ENCODE measurements around the gene PLCXD3.

DNA sequence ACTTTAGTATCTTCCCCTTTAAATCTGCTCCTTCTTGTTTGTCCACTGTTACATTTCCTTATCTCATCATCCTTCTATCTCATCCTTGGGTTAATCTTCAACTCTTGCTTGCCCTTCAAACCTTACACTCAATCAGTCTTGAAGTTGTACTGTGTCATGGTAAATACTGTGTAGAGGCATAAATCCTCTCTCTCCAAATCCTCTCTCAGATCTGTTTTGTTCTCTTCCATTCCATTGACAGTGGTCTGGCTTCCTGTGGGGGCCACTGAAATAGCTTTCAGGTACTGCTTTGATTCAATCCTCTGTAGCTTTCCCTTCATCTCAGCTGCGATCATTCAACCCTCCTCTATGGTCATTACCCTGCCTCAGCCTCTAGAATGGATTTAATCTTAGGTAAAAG, 104.0 kb downstream of the PLCXD3 start:
- TF ChIP-seq, protein P1, sequence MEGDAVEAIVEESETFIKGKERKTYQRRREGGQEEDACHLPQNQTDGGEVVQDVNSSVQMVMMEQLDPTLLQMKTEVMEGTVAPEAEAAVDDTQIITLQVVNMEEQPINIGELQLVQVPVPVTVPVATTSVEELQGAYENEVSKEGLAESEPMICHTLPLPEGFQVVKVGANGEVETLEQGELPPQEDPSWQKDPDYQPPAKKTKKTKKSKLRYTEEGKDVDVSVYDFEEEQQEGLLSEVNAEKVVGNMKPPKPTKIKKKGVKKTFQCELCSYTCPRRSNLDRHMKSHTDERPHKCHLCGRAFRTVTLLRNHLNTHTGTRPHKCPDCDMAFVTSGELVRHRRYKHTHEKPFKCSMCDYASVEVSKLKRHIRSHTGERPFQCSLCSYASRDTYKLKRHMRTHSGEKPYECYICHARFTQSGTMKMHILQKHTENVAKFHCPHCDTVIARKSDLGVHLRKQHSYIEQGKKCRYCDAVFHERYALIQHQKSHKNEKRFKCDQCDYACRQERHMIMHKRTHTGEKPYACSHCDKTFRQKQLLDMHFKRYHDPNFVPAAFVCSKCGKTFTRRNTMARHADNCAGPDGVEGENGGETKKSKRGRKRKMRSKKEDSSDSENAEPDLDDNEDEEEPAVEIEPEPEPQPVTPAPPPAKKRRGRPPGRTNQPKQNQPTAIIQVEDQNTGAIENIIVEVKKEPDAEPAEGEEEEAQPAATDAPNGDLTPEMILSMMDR (conservative IDR thresholded peaks at IDR 0.05; ENCODE audit: low read depth, low read length), result no peak
- TF ChIP-seq CHD1 (IDR thresholded peaks at IDR 0.05; ENCODE audit: low read depth, low read length), result no peak
- no peak for TF ChIP-seq POLR2A (IDR thresholded peaks at IDR 0.05; ENCODE audit: low read depth, low read length)
- no peak for TF ChIP-seq RAD21 (IDR thresholded peaks at IDR 0.05; ENCODE audit: low read length)
- TF ChIP-seq MXI1 (IDR thresholded peaks at IDR 0.05; ENCODE audit: borderline replicate concordance, low read depth, low read length), result no peak
- TF ChIP-seq, protein P2, sequence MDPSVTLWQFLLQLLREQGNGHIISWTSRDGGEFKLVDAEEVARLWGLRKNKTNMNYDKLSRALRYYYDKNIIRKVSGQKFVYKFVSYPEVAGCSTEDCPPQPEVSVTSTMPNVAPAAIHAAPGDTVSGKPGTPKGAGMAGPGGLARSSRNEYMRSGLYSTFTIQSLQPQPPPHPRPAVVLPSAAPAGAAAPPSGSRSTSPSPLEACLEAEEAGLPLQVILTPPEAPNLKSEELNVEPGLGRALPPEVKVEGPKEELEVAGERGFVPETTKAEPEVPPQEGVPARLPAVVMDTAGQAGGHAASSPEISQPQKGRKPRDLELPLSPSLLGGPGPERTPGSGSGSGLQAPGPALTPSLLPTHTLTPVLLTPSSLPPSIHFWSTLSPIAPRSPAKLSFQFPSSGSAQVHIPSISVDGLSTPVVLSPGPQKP (IDR thresholded peaks at IDR 0.05; ENCODE audit: borderline replicate concordance, low read depth, low read length), result no peak
- no peak for TF ChIP-seq RFX5 (IDR thresholded peaks at IDR 0.05; ENCODE audit: low read depth, low read length)
- TF ChIP-seq NFE2L2 (IDR thresholded peaks at IDR 0.05; ENCODE audit: low read depth, low read length), result no peak
- TF ChIP-seq SMC3 (IDR thresholded peaks at IDR 0.05; ENCODE audit: low read depth, low read length), result no peak
- no peak for TF ChIP-seq RCOR1 (IDR thresholded peaks at IDR 0.05; ENCODE audit: insufficient replicate concordance, low read length)
- TF ChIP-seq, protein P3, sequence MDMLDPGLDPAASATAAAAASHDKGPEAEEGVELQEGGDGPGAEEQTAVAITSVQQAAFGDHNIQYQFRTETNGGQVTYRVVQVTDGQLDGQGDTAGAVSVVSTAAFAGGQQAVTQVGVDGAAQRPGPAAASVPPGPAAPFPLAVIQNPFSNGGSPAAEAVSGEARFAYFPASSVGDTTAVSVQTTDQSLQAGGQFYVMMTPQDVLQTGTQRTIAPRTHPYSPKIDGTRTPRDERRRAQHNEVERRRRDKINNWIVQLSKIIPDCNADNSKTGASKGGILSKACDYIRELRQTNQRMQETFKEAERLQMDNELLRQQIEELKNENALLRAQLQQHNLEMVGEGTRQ (IDR thresholded peaks at IDR 0.05; ENCODE audit: low read depth, low read length), result no peak
- no peak for TF ChIP-seq CEBPB (IDR thresholded peaks at IDR 0.05; ENCODE audit: low read depth, low read length)
- TF ChIP-seq BHLHE40 (IDR thresholded peaks at IDR 0.05; ENCODE audit: low read depth, low read length), result no peak
- TF ChIP-seq FOS (IDR thresholded peaks at IDR 0.05; ENCODE audit: low read depth, low read length), result no peak

All from IMR-90 (cell line).